IPS-18a (cell line): ENCODE measurements around the gene DNMBP.
"Not testable (repeated sequence)": the region's sequence is repeated elsewhere in the genome, so short reads cannot be mapped to it uniquely, and the experiment has no call there.

Experiments
- H3K27ac ChIP-seq: one replicate; pipeline ENCODE4 v1.5.1; 2013; ENCODE audit warnings: low read length
- H3K27me3 ChIP-seq: one replicate; pipeline ENCODE4 v1.6.1; 2013; ENCODE audit warnings: mild to moderate bottlenecking, low read length; ENCODE audit not compliant: control insufficient read depth, insufficient read depth
- H3K36me3 ChIP-seq: one replicate; pipeline ENCODE4 v1.6.1; 2013; ENCODE audit warnings: low read depth, low read length; ENCODE audit not compliant: control insufficient read depth
- H3K4me1 ChIP-seq: one replicate; pipeline ENCODE4 v1.6.1; 2013; ENCODE audit warnings: low read depth, low read length; ENCODE audit not compliant: control insufficient read depth
- H3K4me3 ChIP-seq: one replicate; pipeline ENCODE4 v1.5.1; 2013; ENCODE audit warnings: low read length
- H3K9ac ChIP-seq: one replicate; pipeline ENCODE4 v1.6.1; 2013; ENCODE audit warnings: mild to moderate bottlenecking, low read length, moderate library complexity
- H3K9me3 ChIP-seq: one replicate; pipeline ENCODE4 v1.6.1; 2013; ENCODE audit warnings: low read depth, low read length; ENCODE audit not compliant: control insufficient read depth

The DNMBP gene

DNA sequence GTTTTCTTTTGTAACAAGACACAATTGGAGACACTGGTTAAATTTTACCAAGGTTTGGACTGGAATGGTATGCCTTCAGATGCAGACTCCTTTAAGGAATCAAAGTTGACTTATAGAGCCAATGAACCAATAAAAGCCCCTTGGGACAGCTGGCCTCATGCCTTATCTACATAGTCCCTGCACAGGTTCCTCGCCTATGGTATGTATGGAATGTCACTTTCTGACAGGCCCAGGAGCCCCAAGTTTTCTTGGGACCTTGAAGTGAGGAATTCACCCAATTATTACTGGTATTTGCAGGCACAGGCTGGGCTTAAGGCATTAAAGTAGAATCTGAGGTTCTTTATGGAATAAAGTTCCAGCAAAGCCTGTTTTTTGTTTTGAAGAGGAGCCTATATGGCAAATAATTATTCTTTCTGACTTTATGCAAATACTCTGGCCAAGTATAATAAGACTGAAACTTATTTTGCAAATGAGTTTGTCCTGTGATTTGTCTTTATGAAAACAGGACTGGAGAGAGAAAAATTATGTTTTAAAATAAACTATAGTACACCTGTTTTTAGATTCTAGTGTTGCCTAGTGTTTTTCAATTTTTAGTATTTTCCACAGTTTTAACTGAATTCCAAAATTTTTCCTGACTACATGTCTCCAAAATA is 24.1 kb upstream of the DNMBP start:
- Histone ChIP-seq H3K9me3 (no peaks in the 10 kb centered on the region), H3K4me1 (peaks cover 5% of the 10 kb centered on the region), H3K4me3 (no peak overlapping the region), H3K36me3 (no peaks in the 10 kb centered on the region), H3K27ac (no peak overlapping the region), H3K9ac (no peak overlapping the region), H3K27me3 (no peaks in the 10 kb centered on the region)

DNA sequence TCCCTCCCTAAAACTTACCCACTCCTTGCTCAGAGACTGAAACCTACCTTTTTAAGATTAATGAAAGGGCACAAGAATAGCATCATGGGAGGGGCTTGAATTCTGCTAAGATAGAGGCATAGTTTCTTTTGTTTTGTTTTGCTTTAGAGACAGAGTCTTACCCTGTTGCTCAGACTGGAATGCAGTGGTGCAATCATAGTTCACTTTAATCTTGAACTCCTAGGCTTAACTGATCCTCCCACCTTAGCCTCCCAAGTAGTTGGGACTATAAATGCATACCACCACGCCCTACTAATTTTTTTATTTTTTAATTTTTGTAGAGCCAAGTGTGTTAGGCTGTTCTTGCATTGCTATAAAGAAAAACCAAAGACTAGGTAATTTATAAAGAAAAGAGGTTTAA is 17.7 kb upstream of the DNMBP start:
- Histone ChIP-seq H3K4me1 (no peaks in the 10 kb centered on the region), H3K27me3 (no peaks in the 10 kb centered on the region), H3K4me3 (no peak overlapping the region), H3K27ac (no peak overlapping the region), H3K36me3 (no peaks in the 10 kb centered on the region), H3K9ac (no peak overlapping the region), H3K9me3 (peaks cover 10% of the 10 kb centered on the region)

DNA sequence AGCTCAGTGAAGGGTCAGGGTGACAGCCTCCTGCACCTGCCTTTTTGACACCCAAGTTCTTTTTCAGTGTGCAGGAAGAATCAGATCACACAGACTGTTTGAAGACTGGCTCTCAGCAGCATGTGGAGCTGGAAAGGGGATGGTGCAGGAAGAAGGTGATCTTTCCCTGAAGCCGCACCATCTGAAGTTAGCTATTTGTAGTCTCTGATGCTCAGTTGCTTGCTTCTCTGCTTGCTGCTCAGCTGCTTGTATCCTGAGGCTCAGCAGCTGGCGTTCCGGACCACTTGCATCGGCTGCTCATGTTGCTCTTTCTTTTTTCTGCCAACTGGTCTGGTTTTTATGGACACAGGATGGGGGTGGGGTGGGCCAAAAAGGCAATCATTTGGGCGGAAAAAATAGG is 15.8 kb upstream of the DNMBP start:
- no peak overlapping the region for H3K27ac ChIP-seq
- H3K9me3 ChIP-seq: peaks cover 10% of the 10 kb centered on the region

DNA sequence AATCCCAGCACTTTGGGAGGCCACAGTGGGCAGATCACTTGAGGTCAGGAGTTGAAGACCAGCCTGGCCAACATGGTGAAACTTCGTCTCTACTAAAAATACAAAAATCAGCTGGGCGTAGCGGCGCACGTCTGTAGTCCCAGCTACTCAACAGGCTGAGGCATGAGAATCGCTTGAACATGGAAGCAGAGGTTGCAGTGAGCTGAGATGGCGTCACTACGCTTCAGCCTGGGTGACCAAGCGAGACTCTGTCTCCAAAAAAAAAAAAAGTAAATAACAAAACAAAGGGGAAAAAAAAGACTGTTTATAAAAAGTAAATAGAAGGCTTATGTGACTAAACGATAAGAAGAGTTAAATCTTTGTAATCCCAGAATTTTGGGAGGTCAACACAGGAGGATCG is 15.0 kb upstream of the DNMBP start:
- Histone ChIP-seq H3K9me3 (peaks cover 10% of the 10 kb centered on the region), H3K4me1 (peaks cover 6% of the 10 kb centered on the region), H3K27ac (no peak overlapping the region), H3K27me3 (no peaks in the 10 kb centered on the region), H3K9ac (no peak overlapping the region), H3K4me3 (no peak overlapping the region), H3K36me3 (no peaks in the 10 kb centered on the region)

More for the DNA sequence above, 15.8 kb upstream of the DNMBP start:
- Histone ChIP-seq H3K4me1 (peaks cover under 1% of the 10 kb centered on the region), H3K9ac (no peak overlapping the region), H3K36me3 (no peaks in the 10 kb centered on the region), H3K27me3 (no peaks in the 10 kb centered on the region), H3K4me3 (no peak overlapping the region)

DNA sequence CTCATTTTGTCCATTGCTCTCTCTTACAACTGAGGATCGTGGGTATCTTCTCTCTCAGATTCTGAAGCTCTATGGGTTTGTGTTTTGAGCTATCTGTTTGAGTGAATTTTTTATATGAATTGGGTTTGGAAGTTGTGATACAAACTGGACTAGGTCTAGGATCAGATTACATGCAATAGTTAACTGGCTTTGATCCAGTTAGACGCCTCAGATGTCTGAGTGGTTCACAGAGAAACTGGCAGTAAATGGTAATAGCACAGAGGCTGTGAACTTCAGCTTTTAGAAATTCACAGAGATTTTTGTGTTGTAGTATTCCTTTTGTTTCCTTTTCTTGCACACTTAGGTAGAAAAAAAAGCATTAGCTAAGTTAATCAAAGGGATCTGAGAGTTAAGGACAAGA is 12.7 kb upstream of the DNMBP start:
- H3K4me1 ChIP-seq: peaks cover 6% of the 10 kb centered on the region
- no peak overlapping the region for H3K4me3 ChIP-seq
- H3K36me3 ChIP-seq: no peaks in the 10 kb centered on the region
- no peaks in the 10 kb centered on the region for H3K9me3 ChIP-seq
- H3K27me3 ChIP-seq: no peaks in the 10 kb centered on the region
- H3K9ac ChIP-seq: no peak overlapping the region
- no peak overlapping the region for H3K27ac ChIP-seq

DNA sequence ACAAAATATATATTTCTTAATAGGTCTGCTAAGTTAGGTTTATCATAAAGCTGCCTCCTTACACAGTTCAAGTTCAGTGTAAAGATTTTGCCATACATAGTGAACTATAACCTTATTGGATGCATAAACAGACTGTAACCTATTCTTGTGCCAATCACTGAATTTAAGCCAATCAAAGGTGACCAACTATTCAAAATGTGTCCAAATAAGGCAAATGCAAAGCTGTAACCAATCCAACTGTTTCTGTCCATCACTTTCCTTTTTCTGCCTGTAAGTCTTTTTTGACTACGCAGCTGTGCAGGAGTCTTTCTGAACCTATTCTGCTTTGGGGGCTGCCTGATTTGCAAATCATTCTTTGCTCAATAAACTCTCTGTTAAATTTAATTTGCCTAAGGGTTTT is 11.6 kb upstream of the DNMBP start:
- peaks cover 6% of the 10 kb centered on the region for H3K4me1 ChIP-seq
- no peak overlapping the region for H3K4me3 ChIP-seq
- no peak overlapping the region for H3K9ac ChIP-seq
- no peaks in the 10 kb centered on the region for H3K36me3 ChIP-seq
- no peak overlapping the region for H3K27ac ChIP-seq
- H3K9me3 ChIP-seq: no peaks in the 10 kb centered on the region
- no peaks in the 10 kb centered on the region for H3K27me3 ChIP-seq

DNA sequence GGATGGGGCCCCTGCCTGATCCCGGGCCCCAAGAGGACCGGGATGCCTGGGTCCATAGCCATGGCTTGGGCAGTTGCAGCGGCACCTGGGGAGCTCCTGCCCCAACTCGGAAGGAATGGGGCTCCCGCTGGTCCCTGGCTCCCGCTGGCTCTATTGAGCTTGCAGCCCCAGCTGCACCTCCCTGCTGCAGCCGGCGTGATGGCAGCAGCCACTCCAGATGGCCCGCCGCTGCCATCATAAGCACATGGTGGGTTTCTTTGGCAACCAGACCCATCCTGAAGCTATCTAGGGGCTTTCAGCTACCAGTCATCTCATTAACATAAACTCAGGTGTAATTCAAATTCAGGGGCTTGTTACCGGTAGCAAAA is 11.1 kb upstream of the DNMBP start:
- no peak overlapping the region for H3K4me3 ChIP-seq
- H3K4me1 ChIP-seq: peaks cover 6% of the 10 kb centered on the region
- H3K27ac ChIP-seq: no peak overlapping the region

DNA sequence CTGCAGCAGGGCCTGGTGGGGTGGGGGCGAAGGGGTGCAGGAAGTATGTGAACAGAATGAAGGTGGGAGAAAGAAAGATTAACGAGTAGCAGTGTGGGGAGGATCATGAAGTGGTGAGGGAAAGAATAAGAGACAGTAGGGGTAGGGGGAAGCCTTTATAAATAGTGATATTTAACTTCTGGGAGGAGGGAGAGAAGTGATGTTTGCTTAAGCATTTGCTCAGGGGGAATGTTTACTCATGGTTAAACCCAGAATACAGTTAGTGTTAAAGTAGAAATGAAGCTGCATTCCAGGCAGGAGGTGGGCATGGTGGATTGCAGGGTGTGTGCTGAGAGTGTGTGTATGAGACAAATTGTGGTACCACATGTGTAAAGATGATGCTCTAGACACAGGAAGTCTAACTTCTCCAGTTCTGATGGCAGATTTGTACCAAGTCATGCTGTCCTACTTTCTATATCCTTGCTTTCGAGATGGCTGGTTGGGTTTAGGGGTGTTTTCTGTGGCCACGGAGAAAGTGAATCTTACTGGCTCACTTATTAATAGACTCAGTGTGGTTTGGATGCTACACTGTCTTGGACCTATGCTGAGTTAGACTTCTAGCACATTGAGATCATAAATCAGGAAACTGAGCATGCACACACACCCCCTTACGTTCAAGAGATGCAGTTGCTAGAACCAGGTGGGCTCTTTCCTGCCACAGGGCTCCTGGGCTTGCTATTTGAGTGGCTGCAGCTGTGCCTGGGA is 10.6 kb upstream of the DNMBP start:
- Histone ChIP-seq H3K9ac (no peak overlapping the region), H3K27ac (no peak overlapping the region), H3K27me3 (no peaks in the 10 kb centered on the region), H3K4me3 (no peak overlapping the region), H3K9me3 (no peaks in the 10 kb centered on the region), H3K4me1 (peaks cover 6% of the 10 kb centered on the region), H3K36me3 (no peaks in the 10 kb centered on the region)

More for the DNA sequence above, 11.1 kb upstream of the DNMBP start:
- Histone ChIP-seq H3K27me3 (no peaks in the 10 kb centered on the region), H3K9me3 (no peaks in the 10 kb centered on the region), H3K9ac (no peak overlapping the region), H3K36me3 (no peaks in the 10 kb centered on the region)

DNA sequence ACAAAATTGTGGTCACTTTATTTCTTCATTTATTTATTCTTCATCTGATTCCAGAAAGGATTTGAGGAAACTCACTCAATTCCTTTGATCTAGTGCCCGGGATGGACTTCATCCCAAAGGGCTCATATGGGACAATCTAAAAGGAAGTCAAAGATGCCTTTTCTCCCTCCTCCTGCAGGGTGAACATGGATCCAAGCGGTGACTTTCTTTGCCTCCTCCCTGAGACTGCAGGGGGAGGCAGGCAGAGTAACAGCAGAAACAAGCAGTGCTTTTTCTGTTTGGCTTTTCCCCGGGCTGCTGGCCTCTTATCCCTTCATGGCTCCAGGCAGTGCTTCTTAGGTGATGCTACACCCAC is 10.0 kb upstream of the DNMBP start:
- Histone ChIP-seq H3K27ac (no peak overlapping the region), H3K4me3 (no peak overlapping the region), H3K9me3 (no peaks in the 10 kb centered on the region), H3K4me1 (peaks cover 6% of the 10 kb centered on the region), H3K9ac (no peak overlapping the region), H3K36me3 (no peaks in the 10 kb centered on the region), H3K27me3 (no peaks in the 10 kb centered on the region)

DNA sequence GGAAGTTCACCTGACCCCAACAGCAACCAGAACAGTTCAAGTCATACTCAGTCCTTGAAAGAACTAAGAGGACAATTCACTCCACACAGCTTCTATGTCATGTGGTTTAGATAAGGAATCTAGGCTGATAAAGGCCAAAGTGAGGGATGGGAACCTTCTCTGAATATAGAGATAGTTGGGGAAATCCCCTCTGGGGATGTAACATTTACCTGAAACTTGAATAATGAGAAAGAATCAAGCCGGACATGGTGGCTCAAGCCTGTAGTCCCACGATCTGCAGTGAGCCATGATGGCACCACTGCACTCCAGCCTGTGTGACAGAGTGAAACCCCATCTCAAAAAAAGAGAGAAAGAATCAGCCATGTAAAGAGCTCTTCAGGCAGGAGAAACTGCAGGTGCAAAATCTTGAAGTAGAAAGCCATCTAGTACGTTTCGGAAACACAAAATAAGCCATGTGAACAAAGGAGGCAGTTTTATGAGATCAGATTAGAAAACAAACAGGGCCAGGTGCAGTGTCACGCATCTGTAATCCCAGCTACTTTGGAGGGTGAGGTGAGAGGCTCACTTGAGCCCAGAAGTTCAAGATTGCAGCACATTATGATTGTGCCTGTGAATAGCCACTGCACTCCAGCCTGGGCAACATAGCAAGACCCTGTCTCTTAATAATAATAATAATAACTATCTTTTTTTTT is 4.5 kb upstream of the DNMBP start:
- H3K27me3 ChIP-seq: peaks cover 12% of the 10 kb centered on the region
- no peaks in the 10 kb centered on the region for H3K9me3 ChIP-seq
- peaks cover 5% of the 10 kb centered on the region for H3K4me1 ChIP-seq
- no peak overlapping the region for H3K9ac ChIP-seq
- no peak overlapping the region for H3K4me3 ChIP-seq
- H3K27ac ChIP-seq: no peak overlapping the region
- no peaks in the 10 kb centered on the region for H3K36me3 ChIP-seq

DNA sequence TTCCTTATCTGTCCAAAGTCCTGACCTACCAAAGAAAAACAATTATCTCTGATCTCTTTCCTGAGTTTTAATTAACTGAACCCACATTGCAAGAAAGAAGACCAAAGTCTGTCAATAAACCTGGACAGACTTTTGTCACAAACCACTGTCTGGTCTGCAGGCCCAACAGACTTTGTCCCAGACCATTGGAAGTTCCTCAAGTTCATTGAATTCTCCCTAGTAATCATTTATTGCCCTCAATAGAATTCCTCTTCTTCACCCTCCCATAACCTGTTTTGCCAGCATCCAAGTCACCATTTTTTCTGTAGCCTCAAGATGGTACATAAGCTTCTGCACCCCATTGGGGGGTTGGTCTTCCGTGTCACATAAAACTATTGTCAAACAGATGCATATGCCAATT is 3.9 kb upstream of the DNMBP start:
- Histone ChIP-seq H3K4me3 (no peak overlapping the region), H3K9ac (no peak overlapping the region), H3K27me3 (peaks cover 18% of the 10 kb centered on the region), H3K9me3 (no peaks in the 10 kb centered on the region), H3K27ac (no peak overlapping the region), H3K36me3 (no peaks in the 10 kb centered on the region), H3K4me1 (peaks cover 5% of the 10 kb centered on the region)

DNA sequence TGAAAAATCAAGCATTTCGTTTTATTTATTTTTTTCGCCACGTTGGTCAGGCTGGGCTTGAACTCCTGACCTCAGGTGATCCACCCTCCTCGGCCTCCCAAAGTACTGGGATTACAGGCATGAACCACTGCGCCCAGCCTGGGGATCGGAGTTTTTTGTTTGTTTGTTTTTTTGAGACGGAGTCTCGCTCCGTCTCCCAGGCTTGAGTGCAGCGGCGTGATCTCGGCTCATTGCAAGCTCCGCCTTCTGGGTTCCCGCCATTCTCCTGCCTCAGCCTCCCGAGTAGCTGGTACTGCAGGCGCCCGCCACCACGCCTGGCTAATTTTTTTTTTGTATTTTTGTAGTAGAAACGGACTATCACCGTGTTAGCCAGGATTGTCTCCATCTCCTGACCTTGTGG is 2.2 kb upstream of the DNMBP start:
- not testable (repeated sequence) for H3K36me3 ChIP-seq, H3K9me3 ChIP-seq, H3K4me3 ChIP-seq, H3K27ac ChIP-seq, H3K4me1 ChIP-seq, H3K9ac ChIP-seq
- peaks cover 22% of the 10 kb centered on the region for H3K27me3 ChIP-seq
